Neural cell (in vitro differentiated cells): ENCODE measurements around the gene PTCH1.

ENCODE experiments used
- EZH2 ChIP-seq: fragments of 200-600, 300-800 bp; shearing (Covaris generic), sonication (generic); IDR thresholded peaks from 2 replicates; pipeline ENCODE4 v1.6.1; 2014; ENCODE audit warnings: antibody characterized with exemption, low read length, borderline replicate concordance, mild to moderate bottlenecking; ENCODE audit not compliant: insufficient read depth, poor library complexity, severe bottlenecking
- RAD21 ChIP-seq: fragments of 450-650 bp; conservative IDR thresholded peaks from 2 replicates; pipeline ENCODE4 v1.6.1; 2014; ENCODE audit warnings: antibody characterized with exemption, mild to moderate bottlenecking, moderate library complexity

- TF ChIP-seq RAD21 (no peak), EZH2 (no peak)
Measured at GRCh38 chr9:95458666-95459065, 58.1 kb downstream of the PTCH1 start.
